HG02678 (cell line): Measurements from ENCODE around the gene XRCC1.

Experiments
- ATAC-seq: cut with Tn5 transposase; IDR thresholded peaks from one replicate; pipeline ENCODE4 v1.9.1; 2021; ENCODE audit warnings: mild to moderate bottlenecking, moderate library complexity; ENCODE audit not compliant: unreplicated experiment

XRCC1 gene

DNA sequence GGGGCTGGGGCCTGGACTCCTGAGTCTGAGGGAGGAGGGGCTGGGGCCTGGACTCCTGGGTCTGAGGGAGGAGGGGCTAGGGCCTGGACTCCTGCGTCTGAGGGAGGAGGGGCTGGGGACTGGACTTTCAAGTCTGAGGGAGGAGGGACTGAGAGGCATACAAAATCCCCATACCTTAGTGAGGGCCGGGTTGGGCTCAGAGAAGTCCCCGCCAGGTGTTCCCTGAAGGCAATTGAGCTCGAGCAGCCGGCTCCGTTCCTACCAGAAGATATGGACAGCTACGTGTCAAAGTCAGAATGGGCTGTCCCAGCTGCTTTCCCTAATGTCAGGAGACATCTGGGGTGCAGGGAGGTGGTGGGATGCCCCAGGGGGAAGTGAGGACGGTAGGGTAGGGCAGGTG, 80.2 kb downstream of the XRCC1 start:
- ATAC-seq: no peak
